ENCODE results near the gene IMMP2L. TPM values are rescaled to one million over a fixed set of nuclear protein-coding genes. Genes with fewer than 3 reads are reported as not detected.

Gene IMMP2L
- total and polyA plus RNA-seq, 2 donors (not counting 3 experiments of a cell fraction or from before 2014, with no cell fraction given) = 9.9 to 11.8 TPM

DNA sequence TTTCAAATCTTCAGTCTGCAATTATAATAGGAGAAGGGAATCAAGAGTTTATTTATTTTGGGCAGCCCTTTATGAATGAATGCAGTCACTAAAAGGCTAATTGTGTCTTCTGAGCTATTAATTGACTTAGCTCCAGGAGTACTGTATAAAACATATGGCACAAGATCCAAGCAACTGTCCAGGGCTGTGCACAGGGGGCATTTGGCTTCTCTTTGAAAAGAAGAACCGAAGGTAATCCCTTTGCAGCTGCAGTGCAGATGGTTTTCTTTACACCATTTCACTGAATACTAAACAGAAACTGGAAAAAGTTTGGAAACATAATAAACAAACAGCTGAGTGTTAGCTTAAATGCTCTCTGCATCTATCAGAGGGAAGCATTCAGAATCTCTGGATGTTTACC is 753.9 kb downstream of the IMMP2L start:
- CTCF ChIA-PET = interaction anchor here (1.3 kb wide), 1 partner anchor 8 kb away, joined by 4 read pairs; no protein-coding TSS in a partner anchor
- no TSS peak for BruUV-seq (replicated peaks)
- TF ChIP-seq POLR2AphosphoS5 (IDR thresholded peaks at IDR 0.05; ENCODE audit: insufficient read depth, low read depth, low read length) (no peak), JUN (IDR thresholded peaks at IDR 0.05; ENCODE audit: borderline replicate concordance, insufficient read depth, insufficient read length, low read depth) (no peak), FOS (IDR thresholded peaks at IDR 0.05; ENCODE audit: borderline replicate concordance, insufficient read depth, low read length) (no peak), EZH2 (IDR thresholded peaks at IDR 0.05; ENCODE audit: borderline replicate concordance, low read depth, low read length, severe bottlenecking) (no peak), MYC (IDR thresholded peaks at IDR 0.05; ENCODE audit: low read depth, low read length) (no peak), GATA2 (IDR thresholded peaks at IDR 0.05; ENCODE audit: insufficient read depth, insufficient read length, low read depth, low read length) (no peak), POLR2A (IDR thresholded peaks at IDR 0.05; ENCODE audit: low read depth, low read length) (no peak)
- TF ChIP-seq, protein P1, sequence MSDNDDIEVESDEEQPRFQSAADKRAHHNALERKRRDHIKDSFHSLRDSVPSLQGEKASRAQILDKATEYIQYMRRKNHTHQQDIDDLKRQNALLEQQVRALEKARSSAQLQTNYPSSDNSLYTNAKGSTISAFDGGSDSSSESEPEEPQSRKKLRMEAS (IDR thresholded peaks at IDR 0.05; ENCODE audit: insufficient read depth, insufficient read length) = no peak
- TF ChIP-seq, protein P2, sequence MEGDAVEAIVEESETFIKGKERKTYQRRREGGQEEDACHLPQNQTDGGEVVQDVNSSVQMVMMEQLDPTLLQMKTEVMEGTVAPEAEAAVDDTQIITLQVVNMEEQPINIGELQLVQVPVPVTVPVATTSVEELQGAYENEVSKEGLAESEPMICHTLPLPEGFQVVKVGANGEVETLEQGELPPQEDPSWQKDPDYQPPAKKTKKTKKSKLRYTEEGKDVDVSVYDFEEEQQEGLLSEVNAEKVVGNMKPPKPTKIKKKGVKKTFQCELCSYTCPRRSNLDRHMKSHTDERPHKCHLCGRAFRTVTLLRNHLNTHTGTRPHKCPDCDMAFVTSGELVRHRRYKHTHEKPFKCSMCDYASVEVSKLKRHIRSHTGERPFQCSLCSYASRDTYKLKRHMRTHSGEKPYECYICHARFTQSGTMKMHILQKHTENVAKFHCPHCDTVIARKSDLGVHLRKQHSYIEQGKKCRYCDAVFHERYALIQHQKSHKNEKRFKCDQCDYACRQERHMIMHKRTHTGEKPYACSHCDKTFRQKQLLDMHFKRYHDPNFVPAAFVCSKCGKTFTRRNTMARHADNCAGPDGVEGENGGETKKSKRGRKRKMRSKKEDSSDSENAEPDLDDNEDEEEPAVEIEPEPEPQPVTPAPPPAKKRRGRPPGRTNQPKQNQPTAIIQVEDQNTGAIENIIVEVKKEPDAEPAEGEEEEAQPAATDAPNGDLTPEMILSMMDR (IDR thresholded peaks at IDR 0.05; ENCODE audit: extremely low read depth in 1 of 2, insufficient read depth in 1 of 2, low read depth in 1 of 2, low read length in 2 of 2) = no peak
- Histone ChIP-seq H3K4me3 (replicated peaks in 1 of 3; ENCODE audit: insufficient read depth in 1 of 3, low read depth in 1 of 3, low read length in 3 of 3) (no peak overlapping the region), H3K79me2 (ENCODE audit: control insufficient read depth, insufficient read depth, low read length) (no peaks in the 10 kb centered on the region), H3K9me1 (replicated peaks; ENCODE audit: control insufficient read depth, extremely low read depth, insufficient read depth, low read length) (no peaks in the 10 kb centered on the region), H3K4me2 (ENCODE audit: insufficient read depth, low read length) (no peak overlapping the region), H3K27me3 (ENCODE audit: control insufficient read depth in 2 of 2, insufficient read depth in 2 of 2, low read length in 2 of 2) (no peaks in the 10 kb centered on the region), H4K20me1 (replicated peaks; ENCODE audit: control insufficient read depth, extremely low read depth, insufficient read depth, low read length) (no peaks in the 10 kb centered on the region), H3K4me1 (ENCODE audit: control insufficient read depth, extremely low read depth, insufficient read depth, low read length) (no peaks in the 10 kb centered on the region), H2AFZ (ENCODE audit: low read depth, low read length) (no peak overlapping the region), H3K9ac (replicated peaks; ENCODE audit: extremely low read depth, insufficient read depth, low read length) (no peak overlapping the region), H3K9me3 (replicated peaks; ENCODE audit: control insufficient read depth, insufficient read depth, low read length) (no peaks in the 10 kb centered on the region), H3K27ac (ENCODE audit: insufficient read depth, low read depth, low read length) (no peak overlapping the region), H3K36me3 (ENCODE audit: control insufficient read depth in 2 of 2, extremely low read depth in 1 of 2, insufficient read depth in 2 of 2, low read length in 2 of 2) (no peaks in the 10 kb centered on the region)
- POLR2A ChIA-PET = no interaction called here
- intact Hi-C loops (cut with micrococcal nuclease) (no loop called here), dilution Hi-C loops (cut with MboI; ENCODE audit: extremely low pct_ligation_motif_present, low sequenced_read_pairs) (no loop called here)
- DNase-seq (ENCODE audit: low read depth, low spot score) = no peak
- FAIRE-seq = no peak
